ENCODE measurements around the gene CLTA. TPM values are rescaled to one million over a fixed set of nuclear protein-coding genes. Genes with fewer than 3 reads are reported as not detected.

Gene CLTA
- total RNA-seq, 1 experiment from 2014 or later, result 146 TPM

DNA sequence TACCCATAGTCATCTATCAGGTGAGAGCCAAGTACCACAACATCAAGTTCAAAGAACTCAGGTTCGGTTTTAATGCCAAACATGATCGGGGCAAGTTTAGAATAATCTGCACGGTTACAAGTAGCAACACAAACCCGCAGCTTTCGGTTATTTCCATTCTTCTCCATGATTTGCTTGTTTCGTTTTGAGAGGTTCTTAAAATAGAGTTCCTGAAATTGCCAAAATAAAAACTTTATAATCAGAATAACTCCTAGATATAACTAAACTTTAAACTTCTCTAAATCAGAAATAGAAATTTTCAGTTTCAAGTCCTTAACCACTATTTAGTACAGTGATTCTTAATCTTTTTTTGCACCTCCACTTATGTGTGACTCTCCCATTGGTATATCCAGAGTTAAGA is 58.5 kb downstream of the CLTA start:
- BruUV-seq (replicated peaks), result no TSS peak
- H3K79me2 ChIP-seq (ENCODE audit: low read depth), result peaks cover 59% of the 10 kb centered on the region
- POLR2A ChIA-PET (ENCODE audit: unreplicated experiment), result no interaction called here

DNA sequence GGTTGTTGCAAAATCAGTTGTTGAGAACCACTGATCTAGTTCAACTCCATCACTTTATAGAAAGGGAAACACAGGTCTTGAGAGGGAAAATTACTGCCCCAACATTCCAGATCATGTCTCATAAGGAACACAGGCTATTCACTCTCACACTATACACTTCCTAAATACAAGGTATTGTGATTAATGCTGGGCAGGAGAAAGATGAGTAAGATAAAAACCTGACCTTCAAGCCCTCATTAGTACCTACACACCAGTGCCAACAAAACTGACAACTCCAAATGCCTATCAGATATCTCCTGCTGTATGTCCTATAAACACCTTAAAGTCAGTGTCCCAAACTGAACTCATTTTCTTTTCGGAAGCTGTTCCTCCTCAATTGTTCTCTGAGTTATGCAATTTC is 59.4 kb downstream of the CLTA start:
- Histone ChIP-seq H3K4me3 (no peak overlapping the region), H3K27ac (no peak overlapping the region), H3K27me3 (ENCODE audit: insufficient read depth, low read depth) (no peaks in the 10 kb centered on the region), H3K79me2 (ENCODE audit: low read depth) (peaks cover 61% of the 10 kb centered on the region), H2AFZ (no peak overlapping the region), H3K9me2 (ENCODE audit: insufficient read depth) (no peaks in the 10 kb centered on the region), H3K4me1 (replicated peaks; ENCODE audit: insufficient read depth) (0 out of 2 replicates have a peak, but pooled peaks cover 6% of the 10 kb centered on the region), H3K9me3 (ENCODE audit: insufficient read depth, low read depth) (no peaks in the 10 kb centered on the region), H3K4me2 (no peak overlapping the region), H3F3A (ENCODE audit: insufficient read depth, low read depth) (no peaks in the 10 kb centered on the region), H3K36me3 (ENCODE audit: low read depth) (peaks cover 22% of the 10 kb centered on the region), H4K20me1 (ENCODE audit: insufficient read depth) (peaks cover 4% of the 10 kb centered on the region; the same call in 1 of the 2 replicates)
- no peak for TF ChIP-seq EZH2 (IDR thresholded peaks at IDR 0.05; ENCODE audit: low read depth)
- TF ChIP-seq, protein P1, sequence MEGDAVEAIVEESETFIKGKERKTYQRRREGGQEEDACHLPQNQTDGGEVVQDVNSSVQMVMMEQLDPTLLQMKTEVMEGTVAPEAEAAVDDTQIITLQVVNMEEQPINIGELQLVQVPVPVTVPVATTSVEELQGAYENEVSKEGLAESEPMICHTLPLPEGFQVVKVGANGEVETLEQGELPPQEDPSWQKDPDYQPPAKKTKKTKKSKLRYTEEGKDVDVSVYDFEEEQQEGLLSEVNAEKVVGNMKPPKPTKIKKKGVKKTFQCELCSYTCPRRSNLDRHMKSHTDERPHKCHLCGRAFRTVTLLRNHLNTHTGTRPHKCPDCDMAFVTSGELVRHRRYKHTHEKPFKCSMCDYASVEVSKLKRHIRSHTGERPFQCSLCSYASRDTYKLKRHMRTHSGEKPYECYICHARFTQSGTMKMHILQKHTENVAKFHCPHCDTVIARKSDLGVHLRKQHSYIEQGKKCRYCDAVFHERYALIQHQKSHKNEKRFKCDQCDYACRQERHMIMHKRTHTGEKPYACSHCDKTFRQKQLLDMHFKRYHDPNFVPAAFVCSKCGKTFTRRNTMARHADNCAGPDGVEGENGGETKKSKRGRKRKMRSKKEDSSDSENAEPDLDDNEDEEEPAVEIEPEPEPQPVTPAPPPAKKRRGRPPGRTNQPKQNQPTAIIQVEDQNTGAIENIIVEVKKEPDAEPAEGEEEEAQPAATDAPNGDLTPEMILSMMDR (conservative IDR thresholded peaks at IDR 0.05), result no peak
- ChIA-PET CTCF (no interaction called here), POLR2A (ENCODE audit: unreplicated experiment) (interaction anchor here (0.7 kb wide), 1 partner anchor 71 kb away, joined by 3 read pairs; no protein-coding TSS in a partner anchor)
- no TSS peak for BruUV-seq (replicated peaks)
- intact Hi-C loops (cut with micrococcal nuclease; ENCODE audit: unreplicated experiment), result no loop called here
- peak in 1 of 2 experiments; percentile 38 for DNase-seq

More for the DNA sequence above, 58.5 kb downstream of the CLTA start:
- Histone ChIP-seq H4K20me1 (ENCODE audit: insufficient read depth) (peaks cover 4% of the 10 kb centered on the region; the same call in 1 of the 2 replicates), H3K36me3 (ENCODE audit: low read depth) (peaks cover 22% of the 10 kb centered on the region), H3K27ac (0 out of 2 replicates have a peak overlapping the region, but pooled peaks have one; percentile 12), H3K4me3 (no peak overlapping the region), H3K27me3 (ENCODE audit: insufficient read depth, low read depth) (no peaks in the 10 kb centered on the region), H3K9me3 (ENCODE audit: insufficient read depth, low read depth) (no peaks in the 10 kb centered on the region), H3K9me2 (ENCODE audit: insufficient read depth) (no peaks in the 10 kb centered on the region), H3K4me2 (no peak overlapping the region), H3F3A (ENCODE audit: insufficient read depth, low read depth) (no peaks in the 10 kb centered on the region), H2AFZ (no peak overlapping the region), H3K4me1 (replicated peaks; ENCODE audit: insufficient read depth) (0 out of 2 replicates have a peak, but pooled peaks cover 6% of the 10 kb centered on the region)
- DNase-seq, result no peak
- CTCF ChIA-PET, result no interaction called here
- intact Hi-C loops (cut with micrococcal nuclease; ENCODE audit: unreplicated experiment), result loop anchor here (10.0 kb wide), 1 partner anchor 406 kb away; no protein-coding TSS in a partner anchor
- no peak for TF ChIP-seq EZH2 (IDR thresholded peaks at IDR 0.05; ENCODE audit: low read depth)
- TF ChIP-seq, protein P1 (conservative IDR thresholded peaks at IDR 0.05), result no peak

DNA sequence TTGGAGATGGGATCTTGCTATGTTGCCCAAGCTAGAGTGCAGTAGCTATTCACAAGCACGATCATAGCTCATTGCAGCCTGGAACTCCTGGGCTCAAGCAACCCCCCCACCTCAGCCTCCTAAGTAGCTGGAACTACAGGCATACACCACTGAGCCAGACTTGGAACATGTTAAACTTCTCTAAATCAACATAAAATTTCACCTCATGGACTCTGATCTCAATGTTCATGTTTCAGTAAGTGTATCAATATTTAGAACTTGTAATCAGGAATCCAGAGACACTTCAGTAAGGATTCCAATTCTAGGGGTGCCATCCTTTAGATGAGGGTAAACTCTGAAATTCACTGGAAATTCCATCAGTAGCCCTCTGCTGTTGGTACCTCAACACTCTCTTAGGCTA is 60.7 kb downstream of the CLTA start:
- POLR2A ChIA-PET (ENCODE audit: unreplicated experiment), result no interaction called here
- no peaks in the 10 kb centered on the region for H3K27me3 ChIP-seq (ENCODE audit: insufficient read depth, low read depth)
- no peaks in the 10 kb centered on the region for H3F3A ChIP-seq (ENCODE audit: insufficient read depth, low read depth)
- H2AFZ ChIP-seq, result no peak overlapping the region
- H3K4me3 ChIP-seq, result no peak overlapping the region
- CTCF ChIA-PET, result no interaction called here
- peaks cover 18% of the 10 kb centered on the region; the same call in 1 of the 2 replicates for H3K36me3 ChIP-seq (ENCODE audit: low read depth)
- no peak overlapping the region for H3K27ac ChIP-seq
- intact Hi-C loops (cut with micrococcal nuclease; ENCODE audit: unreplicated experiment), result no loop called here
- DNase-seq, result no peak
- H3K9me3 ChIP-seq (ENCODE audit: insufficient read depth, low read depth), result no peaks in the 10 kb centered on the region
- H4K20me1 ChIP-seq (ENCODE audit: insufficient read depth), result peaks cover 8% of the 10 kb centered on the region; the same call in 1 of the 2 replicates
- H3K4me2 ChIP-seq, result no peak overlapping the region
- H3K4me1 ChIP-seq (replicated peaks; ENCODE audit: insufficient read depth), result 0 out of 2 replicates have a peak, but pooled peaks cover 6% of the 10 kb centered on the region
- BruUV-seq (replicated peaks), result no TSS peak
- peaks cover 64% of the 10 kb centered on the region for H3K79me2 ChIP-seq (ENCODE audit: low read depth)
- no peaks in the 10 kb centered on the region for H3K9me2 ChIP-seq (ENCODE audit: insufficient read depth)
- TF ChIP-seq EZH2 (IDR thresholded peaks at IDR 0.05; ENCODE audit: low read depth), result no peak
- TF ChIP-seq, protein P1 (conservative IDR thresholded peaks at IDR 0.05), result no peak

Measured in PC-9 (cell line).